GM12801 (cell line): ENCODE results near the gene MAL.

Source experiments
- CTCF ChIP-seq: IDR thresholded peaks from one replicate; pipeline ENCODE4 v1.5.1; 2011; ENCODE audit warnings: control low read depth; ENCODE audit not compliant: insufficient read length; ENCODE audit errors: extremely low read depth

The MAL gene

GRCh38 chr2:95054016-95054415 is 28.5 kb downstream of the MAL start:
- TF ChIP-seq CTCF: no peak

- TF ChIP-seq CTCF: no peak
Measured at GRCh38 chr2:95055262-95055661, 29.8 kb downstream of the MAL start.

- TF ChIP-seq CTCF: no peak
Measured at GRCh38 chr2:95056044-95056443, 30.5 kb downstream of the MAL start.

- no peak for TF ChIP-seq CTCF
Measured at GRCh38 chr2:95056461-95057459, 31.3 kb downstream of the MAL start.

- no peak for TF ChIP-seq CTCF
Measured at GRCh38 chr2:95057535-95058370, 32.2 kb downstream of the MAL start.

- TF ChIP-seq CTCF: no peak
Measured at GRCh38 chr2:95058466-95058988, 33.0 kb downstream of the MAL start.
